HUES6 (cell line): Measurements from ENCODE around the gene MAP3K5.
"Not testable (repeated sequence)": the region's sequence is repeated elsewhere in the genome, so short reads cannot be mapped to it uniquely, and the experiment has no call there.

Source experiments
- H3K27ac ChIP-seq: 2 replicates; pipeline ENCODE4 v1.7.0; 2013; ENCODE audit warnings: low read depth, mild to moderate bottlenecking, low read length, inconsistent platforms
- H3K27me3 ChIP-seq: 2 replicates; pipeline ENCODE4 v1.6.1; 2013; ENCODE audit warnings: low read length; ENCODE audit not compliant: control insufficient read depth, insufficient read depth
- H3K36me3 ChIP-seq: 2 replicates; pipeline ENCODE4 v1.6.1; 2013; ENCODE audit warnings: low read length; ENCODE audit not compliant: control insufficient read depth, insufficient read depth
- H3K4me1 ChIP-seq: 2 replicates; pipeline ENCODE4 v1.6.1; 2013; ENCODE audit warnings: low read length; ENCODE audit not compliant: control insufficient read depth, insufficient read depth
- H3K4me3 ChIP-seq: 2 replicates; pipeline ENCODE4 v1.5.1; 2013; ENCODE audit warnings: low read depth, low read length
- H3K9ac ChIP-seq: one replicate; pipeline ENCODE4 v1.6.1; 2013; ENCODE audit warnings: mild to moderate bottlenecking, low read length
- H3K9me3 ChIP-seq: 2 replicates; pipeline ENCODE4 v1.6.1; 2013; ENCODE audit warnings: low read depth, low read length; ENCODE audit not compliant: control insufficient read depth, insufficient read depth

The MAP3K5 gene

DNA sequence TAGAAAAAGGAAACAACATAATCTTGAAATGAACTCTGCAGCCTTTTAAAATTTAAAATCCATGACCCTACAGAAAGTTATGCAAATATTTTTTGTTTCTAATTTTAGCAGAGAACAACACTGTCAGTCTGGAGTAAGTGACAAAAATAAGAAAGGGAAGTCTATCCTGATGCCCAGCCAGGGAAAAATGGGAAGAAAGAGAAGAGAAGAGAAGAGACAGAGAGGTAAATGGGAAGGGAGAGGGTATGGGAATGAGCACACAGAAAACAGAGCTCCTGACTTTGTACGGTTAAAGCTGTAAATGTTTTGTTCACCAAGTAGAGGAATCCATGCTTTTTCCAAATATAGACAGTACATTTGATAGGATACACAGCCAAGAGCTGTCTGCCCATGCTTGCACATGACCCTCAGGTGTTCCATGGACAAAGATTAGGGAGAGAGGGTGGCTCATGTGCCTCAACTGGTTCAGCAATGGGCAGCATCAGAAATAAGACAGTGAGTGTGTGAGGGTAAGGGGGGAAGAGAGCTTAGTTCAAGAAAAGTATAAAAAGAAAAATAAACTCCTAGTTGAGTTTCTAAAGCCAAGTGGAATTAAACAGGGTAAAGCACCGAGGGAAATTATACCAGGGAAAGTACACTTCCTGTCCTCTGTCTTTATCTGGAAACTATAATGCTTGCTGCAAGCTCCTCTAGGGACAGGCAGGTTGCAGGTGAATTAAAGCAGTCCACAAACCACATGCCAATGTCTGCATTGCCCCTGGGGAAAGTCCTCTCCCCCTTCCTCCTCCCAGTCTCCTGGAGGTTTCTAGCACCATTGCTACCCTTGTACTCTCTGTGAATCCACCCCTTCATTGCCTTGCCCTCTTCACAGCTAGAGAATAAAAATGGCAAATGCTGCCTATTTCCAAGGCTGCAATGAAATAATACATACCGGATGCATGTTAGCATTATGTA, 30.0 kb downstream of the MAP3K5 start:
- Histone ChIP-seq H3K9me3 (no peaks in the 10 kb centered on the region), H3K36me3 (no peaks in the 10 kb centered on the region), H3K27me3 (no peaks in the 10 kb centered on the region), H3K27ac (no peak overlapping the region), H3K4me1 (no peaks in the 10 kb centered on the region; the same call in 1 of the 2 replicates), H3K4me3 (no peak overlapping the region), H3K9ac (no peak overlapping the region)

DNA sequence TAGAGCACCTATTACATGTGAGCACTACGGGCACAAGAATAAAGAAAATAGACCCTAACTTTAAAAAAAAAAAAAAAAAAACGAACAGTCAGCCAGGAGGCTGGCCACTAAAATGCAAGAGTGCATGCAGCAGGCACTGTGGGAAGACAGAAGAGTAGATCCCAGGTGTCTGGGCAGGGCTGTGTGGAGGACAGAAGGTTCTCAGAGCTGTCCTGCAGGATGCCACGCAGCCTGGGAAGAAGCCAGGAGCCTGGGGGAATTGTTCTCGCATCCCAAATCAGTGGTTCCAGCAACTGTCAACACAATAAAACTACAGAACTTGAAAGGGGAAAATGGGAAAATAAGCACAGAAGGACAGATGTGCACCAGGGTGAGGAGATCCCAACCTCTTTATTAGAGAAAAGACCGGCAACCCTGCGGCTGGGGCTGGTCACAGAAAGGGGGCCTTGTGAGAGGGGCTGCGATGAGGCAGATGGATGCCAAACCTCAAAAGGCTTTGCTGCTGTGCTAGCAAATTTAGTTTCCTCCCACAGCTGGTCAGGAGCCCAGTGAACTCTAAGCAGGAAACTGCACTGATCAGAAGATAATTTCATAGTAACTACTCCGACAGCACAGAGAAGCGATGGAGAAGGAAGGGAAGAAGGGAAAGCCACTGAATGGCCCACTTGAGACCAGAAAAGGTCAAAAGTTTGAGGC, 30.9 kb downstream of the MAP3K5 start:
- H3K9me3 ChIP-seq: no peaks in the 10 kb centered on the region
- H3K9ac ChIP-seq: no peak overlapping the region
- H3K27me3 ChIP-seq: no peaks in the 10 kb centered on the region
- no peak overlapping the region for H3K27ac ChIP-seq
- H3K36me3 ChIP-seq: no peaks in the 10 kb centered on the region
- H3K4me3 ChIP-seq: no peak overlapping the region
- no peaks in the 10 kb centered on the region for H3K4me1 ChIP-seq

GRCh38 chr6:136760781-136761180, 31.5 kb downstream of the MAP3K5 start:
- not testable (repeated sequence) for H3K9me3 ChIP-seq, H3K4me3 ChIP-seq, H3K27me3 ChIP-seq, H3K36me3 ChIP-seq, H3K9ac ChIP-seq, H3K27ac ChIP-seq, H3K4me1 ChIP-seq

- Histone ChIP-seq H3K27ac (no peak overlapping the region), H3K4me1 (peaks cover 7% of the 10 kb centered on the region), H3K9ac (no peak overlapping the region), H3K9me3 (no peaks in the 10 kb centered on the region), H3K4me3 (no peak overlapping the region), H3K36me3 (no peaks in the 10 kb centered on the region), H3K27me3 (no peaks in the 10 kb centered on the region)
Observed at GRCh38 chr6:136757150-136757549, 35.1 kb downstream of the MAP3K5 start.

- Histone ChIP-seq H3K4me1 (peaks cover 7% of the 10 kb centered on the region), H3K9ac (no peak overlapping the region), H3K27me3 (no peaks in the 10 kb centered on the region), H3K36me3 (no peaks in the 10 kb centered on the region), H3K4me3 (no peak overlapping the region), H3K9me3 (no peaks in the 10 kb centered on the region), H3K27ac (no peak overlapping the region)
Observed at GRCh38 chr6:136754820-136755219, 37.5 kb downstream of the MAP3K5 start.

DNA sequence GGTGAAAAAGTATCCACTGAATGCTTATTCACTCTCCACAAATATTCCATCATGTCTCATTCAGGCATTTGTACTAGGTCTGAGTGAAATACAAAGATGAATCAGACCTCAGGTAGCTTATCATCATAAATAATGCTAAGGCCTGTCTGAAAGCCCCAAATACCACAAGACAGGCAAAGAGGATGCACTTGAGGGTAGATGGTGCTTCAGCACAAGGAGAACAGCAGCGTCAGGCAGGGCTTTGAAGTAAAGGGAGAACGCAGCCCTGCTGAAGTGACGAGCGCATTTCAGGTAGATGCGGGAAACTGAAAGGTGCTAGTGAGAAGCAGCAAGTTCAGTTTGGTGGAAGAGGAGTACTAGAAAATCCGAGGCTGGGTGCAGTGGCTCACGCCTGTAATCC, 38.7 kb downstream of the MAP3K5 start:
- Histone ChIP-seq H3K27me3 (no peaks in the 10 kb centered on the region), H3K36me3 (no peaks in the 10 kb centered on the region), H3K4me3 (no peak overlapping the region)

DNA sequence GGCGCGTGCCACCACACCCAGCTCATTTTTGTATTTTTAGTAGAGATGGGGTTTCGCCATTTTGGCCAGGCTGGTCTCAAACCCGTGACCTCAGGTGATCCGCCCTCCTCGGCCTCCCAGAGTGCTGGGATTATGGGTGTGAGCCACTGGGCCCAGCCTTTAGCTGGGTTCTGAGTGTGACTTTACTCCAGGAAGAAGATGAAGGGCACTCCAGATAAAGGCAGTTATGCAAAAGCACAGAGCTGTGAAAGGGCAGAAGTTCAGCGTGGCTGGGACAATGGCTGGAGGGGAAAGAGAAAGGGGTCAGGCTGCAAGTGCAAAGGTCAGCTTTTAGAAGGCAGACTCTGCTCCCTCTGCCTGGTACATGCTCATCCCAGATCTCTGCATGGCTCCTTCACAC, 39.7 kb downstream of the MAP3K5 start:
- no peaks in the 10 kb centered on the region for H3K36me3 ChIP-seq
- no peak overlapping the region for H3K4me3 ChIP-seq
- H3K9me3 ChIP-seq: no peaks in the 10 kb centered on the region
- H3K9ac ChIP-seq: no peak overlapping the region
- peaks cover 7% of the 10 kb centered on the region for H3K4me1 ChIP-seq
- no peak overlapping the region for H3K27ac ChIP-seq
- no peaks in the 10 kb centered on the region for H3K27me3 ChIP-seq

More for the DNA sequence above, 38.7 kb downstream of the MAP3K5 start:
- Histone ChIP-seq H3K9me3 (no peaks in the 10 kb centered on the region), H3K4me1 (peaks cover 7% of the 10 kb centered on the region), H3K9ac (no peak overlapping the region), H3K27ac (no peak overlapping the region)

- Histone ChIP-seq H3K27me3 (no peaks in the 10 kb centered on the region), H3K9me3 (no peaks in the 10 kb centered on the region), H3K4me1 (peaks cover 7% of the 10 kb centered on the region), H3K4me3 (no peak overlapping the region), H3K36me3 (no peaks in the 10 kb centered on the region), H3K9ac (no peak overlapping the region), H3K27ac (no peak overlapping the region)
Observed at GRCh38 chr6:136751991-136752390, 40.3 kb downstream of the MAP3K5 start.

DNA sequence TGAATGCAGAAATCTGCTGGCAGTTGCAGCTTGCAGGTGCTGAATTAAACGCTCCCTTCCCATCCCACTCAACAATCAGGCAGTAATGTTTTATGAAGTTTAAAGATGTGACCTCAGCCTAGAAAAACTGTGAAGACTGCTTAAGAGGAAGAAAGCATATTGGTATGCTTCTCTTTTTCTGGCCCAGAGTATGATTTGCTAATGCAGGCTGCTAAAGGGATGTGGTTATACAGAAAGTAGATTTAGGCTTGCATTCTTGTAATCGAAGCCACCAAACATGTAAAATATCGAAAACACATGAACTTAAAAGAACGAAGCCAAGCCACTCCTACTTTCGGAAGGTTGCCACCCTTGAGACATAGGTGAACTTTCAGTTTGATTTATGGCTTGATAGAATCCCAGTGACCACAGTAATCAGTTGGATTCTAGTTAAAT, 40.7 kb downstream of the MAP3K5 start:
- Histone ChIP-seq H3K9ac (no peak overlapping the region), H3K4me1 (peaks cover 7% of the 10 kb centered on the region), H3K9me3 (no peaks in the 10 kb centered on the region), H3K27ac (no peak overlapping the region), H3K4me3 (no peak overlapping the region), H3K27me3 (no peaks in the 10 kb centered on the region), H3K36me3 (no peaks in the 10 kb centered on the region)

GRCh38 chr6:136750696-136751521, 41.4 kb downstream of the MAP3K5 start:
- peaks cover 7% of the 10 kb centered on the region for H3K4me1 ChIP-seq
- H3K9ac ChIP-seq: no peak overlapping the region
- H3K9me3 ChIP-seq: no peaks in the 10 kb centered on the region
- no peaks in the 10 kb centered on the region for H3K36me3 ChIP-seq
- no peak overlapping the region for H3K27ac ChIP-seq
- no peak overlapping the region for H3K4me3 ChIP-seq
- no peaks in the 10 kb centered on the region for H3K27me3 ChIP-seq
